LNCaP clone FGC (cell line): ENCODE results near the gene ABI1.

Source experiments
- DNase-seq: peaks from one replicate; pipeline ENCODE4 v3.0.0-alpha.2; 2011; ENCODE audit warnings: low read depth
- H3K4me3 ChIP-seq: 2 replicates; pipeline ENCODE4 v1.5.1; 2011; ENCODE audit warnings: mild to moderate bottlenecking, low read depth, low read length, control low read depth
- TF ChIP-seq, protein P1 (sequence below): IDR thresholded peaks from 2 replicates; pipeline ENCODE4 v1.5.1; 2012; ENCODE audit warnings: mild to moderate bottlenecking; ENCODE audit not compliant: control insufficient read depth, insufficient read depth; ENCODE audit errors: extremely low read depth

ABI1 gene

DNA sequence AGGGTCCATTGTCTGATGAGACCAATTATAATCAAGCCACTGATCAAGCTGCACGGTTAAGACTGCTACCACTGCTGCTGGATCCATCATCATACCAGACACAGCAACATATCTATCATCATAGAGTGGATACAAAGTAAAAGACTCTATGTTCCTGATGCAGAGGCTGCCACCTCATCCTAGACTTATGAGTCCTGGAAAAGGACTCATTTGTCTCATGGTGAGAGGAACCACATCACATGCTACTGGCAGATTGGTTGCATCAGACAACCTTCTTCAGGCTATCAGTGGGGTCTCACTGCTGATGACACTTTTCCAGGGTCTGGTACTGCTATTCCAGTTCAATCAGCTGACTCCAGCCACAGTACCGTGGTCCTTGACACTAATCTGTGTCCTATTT, 79.0 kb downstream of the ABI1 start:
- no peak for DNase-seq
- H3K4me3 ChIP-seq, result no peak overlapping the region
- TF ChIP-seq, protein P1, sequence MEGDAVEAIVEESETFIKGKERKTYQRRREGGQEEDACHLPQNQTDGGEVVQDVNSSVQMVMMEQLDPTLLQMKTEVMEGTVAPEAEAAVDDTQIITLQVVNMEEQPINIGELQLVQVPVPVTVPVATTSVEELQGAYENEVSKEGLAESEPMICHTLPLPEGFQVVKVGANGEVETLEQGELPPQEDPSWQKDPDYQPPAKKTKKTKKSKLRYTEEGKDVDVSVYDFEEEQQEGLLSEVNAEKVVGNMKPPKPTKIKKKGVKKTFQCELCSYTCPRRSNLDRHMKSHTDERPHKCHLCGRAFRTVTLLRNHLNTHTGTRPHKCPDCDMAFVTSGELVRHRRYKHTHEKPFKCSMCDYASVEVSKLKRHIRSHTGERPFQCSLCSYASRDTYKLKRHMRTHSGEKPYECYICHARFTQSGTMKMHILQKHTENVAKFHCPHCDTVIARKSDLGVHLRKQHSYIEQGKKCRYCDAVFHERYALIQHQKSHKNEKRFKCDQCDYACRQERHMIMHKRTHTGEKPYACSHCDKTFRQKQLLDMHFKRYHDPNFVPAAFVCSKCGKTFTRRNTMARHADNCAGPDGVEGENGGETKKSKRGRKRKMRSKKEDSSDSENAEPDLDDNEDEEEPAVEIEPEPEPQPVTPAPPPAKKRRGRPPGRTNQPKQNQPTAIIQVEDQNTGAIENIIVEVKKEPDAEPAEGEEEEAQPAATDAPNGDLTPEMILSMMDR, result no peak

DNA sequence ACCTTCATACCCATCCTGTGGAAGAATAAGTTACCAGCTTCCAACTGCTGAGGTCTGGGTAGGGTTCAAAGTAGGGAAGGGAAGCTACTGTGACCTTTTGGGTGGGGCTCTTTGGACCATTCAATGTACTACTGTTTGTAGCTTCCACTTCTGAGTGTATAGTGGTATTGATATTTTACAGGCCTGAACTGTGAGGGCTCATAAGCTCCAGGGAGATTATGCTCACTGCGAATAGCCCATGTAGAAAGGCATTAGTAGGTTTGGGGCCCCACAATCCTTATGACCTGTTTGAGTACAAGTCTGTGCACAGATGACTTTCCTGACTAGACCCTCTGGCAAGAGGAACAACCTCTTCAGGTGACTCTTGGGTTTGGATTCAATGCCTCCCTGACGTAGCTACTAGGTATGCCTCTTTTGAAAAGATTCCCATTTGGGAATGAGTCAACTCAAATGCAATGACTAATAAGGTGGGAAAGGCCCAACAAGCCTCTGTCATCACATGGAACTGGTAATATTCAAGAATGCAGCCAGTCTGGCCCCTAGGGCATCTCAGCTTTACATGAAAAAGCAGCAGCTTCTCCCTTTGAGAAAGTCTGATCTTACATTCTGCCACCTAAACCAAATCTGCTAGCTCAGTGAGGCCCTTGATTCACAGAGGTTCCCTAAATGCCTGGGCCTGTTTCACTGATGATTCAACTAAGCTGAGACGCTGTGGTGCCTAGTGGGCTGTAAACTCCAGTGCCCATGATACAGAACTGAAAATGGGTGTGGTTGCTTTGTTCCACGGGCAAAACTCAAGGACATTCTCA, 79.8 kb downstream of the ABI1 start:
- DNase-seq, result no peak
- TF ChIP-seq, protein P1, result no peak
- no peak overlapping the region for H3K4me3 ChIP-seq

DNA sequence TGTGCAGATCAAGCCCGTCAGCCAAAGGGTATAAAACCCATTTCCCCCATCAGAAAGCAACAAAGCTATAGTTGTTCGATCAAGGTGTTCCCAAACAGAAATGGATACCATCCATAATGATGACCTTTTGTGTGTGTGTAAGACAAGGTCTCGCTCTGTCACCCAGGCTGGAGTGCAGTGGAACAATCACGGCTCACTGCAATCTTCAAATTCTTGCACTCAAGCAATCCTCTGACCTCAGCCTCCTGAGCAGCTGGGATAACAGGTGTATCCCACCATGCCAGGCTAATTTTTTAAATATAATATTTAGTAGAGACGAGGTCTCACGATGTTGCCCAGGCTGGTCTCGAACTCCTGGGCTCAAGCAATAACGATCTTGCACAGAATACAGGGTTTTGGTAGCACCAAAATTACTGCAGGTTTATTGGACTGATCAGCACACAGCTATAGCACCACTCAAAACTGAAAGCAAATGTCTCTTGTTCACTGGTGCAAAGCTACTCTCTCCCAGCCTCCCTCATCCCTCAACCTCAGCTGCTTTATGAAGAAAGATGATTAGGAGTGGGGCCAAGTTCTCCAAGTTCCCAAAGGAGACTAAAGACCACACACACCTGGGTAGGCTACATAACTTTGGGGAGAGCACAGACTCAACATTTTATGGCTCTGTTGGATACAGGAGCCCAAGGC, 80.5 kb downstream of the ABI1 start:
- TF ChIP-seq, protein P1, result no peak
- DNase-seq, result no peak
- no peak overlapping the region for H3K4me3 ChIP-seq

DNA sequence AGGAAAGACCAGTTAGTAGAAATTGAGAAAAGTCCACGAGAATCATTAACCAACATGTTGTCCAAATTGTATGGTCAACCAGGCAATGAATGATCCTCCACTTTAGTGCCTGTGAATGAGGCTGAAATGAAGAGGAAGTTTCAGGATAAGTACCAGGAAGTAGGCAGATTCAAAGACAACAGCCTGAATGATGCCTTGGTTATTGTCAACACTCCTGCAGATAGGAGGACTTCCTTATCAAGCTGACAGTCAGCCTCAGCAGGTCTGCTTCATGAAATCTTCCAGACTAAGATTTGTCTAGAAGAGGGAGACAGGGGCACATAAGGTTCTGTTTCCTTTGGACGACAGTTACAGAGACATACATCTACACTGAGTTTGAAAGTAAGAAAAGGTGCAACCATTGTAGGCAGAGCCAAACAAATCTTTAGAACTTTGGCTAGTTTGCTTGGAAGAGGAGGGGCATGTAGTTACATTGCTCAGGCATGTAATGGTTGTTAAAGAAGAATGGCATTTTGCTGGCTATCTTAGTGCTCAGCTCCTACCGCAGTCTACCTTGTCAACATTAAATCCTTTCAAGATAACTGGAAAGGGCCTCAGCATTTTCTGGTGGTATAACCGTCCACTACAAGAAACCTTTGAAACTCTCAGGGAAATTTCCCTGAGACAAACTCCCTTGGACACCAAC, 81.4 kb downstream of the ABI1 start:
- TF ChIP-seq, protein P1, result no peak
- no peak for DNase-seq
- no peak overlapping the region for H3K4me3 ChIP-seq

DNA sequence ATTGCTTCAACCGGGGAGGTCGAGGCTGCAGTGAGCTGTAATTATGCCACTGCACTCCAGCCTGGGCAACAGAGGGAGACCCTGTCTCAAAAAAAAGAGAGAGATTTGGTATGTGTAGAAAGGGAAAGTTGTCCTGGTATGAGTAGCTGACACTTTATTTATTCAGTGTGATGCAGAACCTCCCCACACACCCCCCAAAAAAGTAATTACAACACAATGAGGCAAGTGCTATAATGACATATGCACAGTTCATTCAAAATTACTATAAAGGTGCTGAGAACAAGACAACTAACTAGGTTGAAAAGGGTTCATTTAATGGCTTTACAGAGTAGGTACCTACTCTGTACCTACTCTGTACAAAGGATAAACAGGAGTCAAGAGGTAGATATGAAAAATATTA, 83.1 kb downstream of the ABI1 start:
- TF ChIP-seq, protein P1, result no peak
- no peak for DNase-seq

DNA sequence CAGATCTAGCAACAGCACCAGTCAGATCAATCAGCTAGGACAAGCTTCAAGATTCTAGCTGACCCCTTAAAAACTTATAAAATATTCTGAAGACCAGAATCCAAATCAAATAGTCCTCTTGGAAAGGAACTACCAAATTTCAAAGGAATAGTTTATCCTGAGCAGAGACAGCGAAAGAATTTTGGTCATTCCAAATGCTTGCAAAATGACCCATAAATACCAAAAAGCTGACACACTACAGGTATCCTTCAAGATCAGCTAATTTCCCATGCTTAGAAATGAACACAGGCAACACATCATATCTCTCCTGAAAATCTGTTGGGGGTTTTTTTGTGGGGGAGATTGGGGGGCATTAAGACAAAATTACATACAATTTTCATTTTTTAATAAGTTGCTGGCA, 84.5 kb downstream of the ABI1 start:
- DNase-seq, result no peak
- no peak overlapping the region for H3K4me3 ChIP-seq
- TF ChIP-seq, protein P1, result no peak

More for the DNA sequence above, 83.1 kb downstream of the ABI1 start:
- H3K4me3 ChIP-seq, result no peak overlapping the region
